ENCODE results near the gene RIGI. TPM values are rescaled to one million over a fixed set of nuclear protein-coding genes. Genes with fewer than 3 reads are reported as not detected.

Gene RIGI
- total RNA-seq, 1 experiment from 2014 or later = 3.9 TPM

DNA sequence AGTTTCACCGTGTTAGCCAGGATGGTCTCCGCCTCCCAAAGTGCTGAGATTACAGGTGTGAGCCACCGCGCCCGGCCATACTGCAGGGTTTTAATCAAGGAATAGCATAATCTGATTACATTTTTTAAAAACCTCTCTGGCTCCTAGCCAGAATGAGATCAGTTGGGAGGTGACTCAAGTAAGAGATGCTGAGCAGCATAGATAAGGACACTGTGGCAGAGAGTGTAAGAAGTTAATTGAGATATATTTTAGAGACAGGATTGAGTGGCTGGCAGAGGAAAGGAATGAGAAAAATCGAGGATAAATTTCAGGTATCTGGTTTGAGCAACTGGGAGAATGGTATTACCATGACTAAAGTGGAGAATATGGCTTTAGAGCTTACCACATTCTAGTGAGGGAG is 7.3 kb upstream of the RIGI start:
- POLR2A ChIA-PET (ENCODE audit: unreplicated experiment) = no interaction called here
- Histone ChIP-seq H3K4me3 (no peak overlapping the region), H3K4me1 (replicated peaks; ENCODE audit: insufficient read depth) (no peaks in the 10 kb centered on the region), H3F3A (ENCODE audit: insufficient read depth, low read depth) (no peaks in the 10 kb centered on the region), H3K9me2 (ENCODE audit: insufficient read depth) (no peaks in the 10 kb centered on the region), H3K36me3 (ENCODE audit: low read depth) (no peaks in the 10 kb centered on the region), H3K4me2 (no peak overlapping the region), H3K27ac (no peak overlapping the region), H3K9me3 (ENCODE audit: insufficient read depth, low read depth) (no peaks in the 10 kb centered on the region), H3K79me2 (ENCODE audit: low read depth) (no peaks in the 10 kb centered on the region), H4K20me1 (ENCODE audit: insufficient read depth) (no peaks in the 10 kb centered on the region), H3K27me3 (ENCODE audit: insufficient read depth, low read depth) (no peaks in the 10 kb centered on the region), H2AFZ (no peak overlapping the region)
- TF ChIP-seq EZH2 (IDR thresholded peaks at IDR 0.05; ENCODE audit: low read depth) (no peak), CTCF (conservative IDR thresholded peaks at IDR 0.05) (no peak)
- intact Hi-C loops (cut with micrococcal nuclease; ENCODE audit: unreplicated experiment) = no loop called here
- CTCF ChIA-PET = no interaction called here
- DNase-seq = no peak
- no TSS peak for BruUV-seq (replicated peaks)

- Histone ChIP-seq H4K20me1 (ENCODE audit: insufficient read depth) (no peaks in the 10 kb centered on the region), H3K9me3 (ENCODE audit: insufficient read depth, low read depth) (no peaks in the 10 kb centered on the region), H3F3A (ENCODE audit: insufficient read depth, low read depth) (peaks cover 22% of the 10 kb centered on the region; the same call in 1 of the 2 replicates), H3K4me2 (peak overlapping the region; percentile 72), H3K4me1 (replicated peaks; ENCODE audit: insufficient read depth) (peaks cover 11% of the 10 kb centered on the region), H3K4me3 (peak overlapping the region; percentile 69; the same call in 1 of the 2 replicates), H3K27ac (peak overlapping the region; percentile 25), H2AFZ (peak overlapping the region; percentile 78), H3K27me3 (ENCODE audit: insufficient read depth, low read depth) (no peaks in the 10 kb centered on the region), H3K36me3 (ENCODE audit: low read depth) (no peaks in the 10 kb centered on the region), H3K9me2 (ENCODE audit: insufficient read depth) (no peaks in the 10 kb centered on the region), H3K79me2 (ENCODE audit: low read depth) (no peaks in the 10 kb centered on the region)
- ChIA-PET CTCF (interaction anchor here (0.6 to 2.1 kb wide), 11 partner anchors 19 to 679 kb away, joined by 3 to 16 read pairs (median 3); no protein-coding TSS in a partner anchor), POLR2A (ENCODE audit: unreplicated experiment) (interaction anchor here (0.5 to 0.7 kb wide), 5 partner anchors 38 to 967 kb away, joined by 3 to 12 read pairs (median 5); no protein-coding TSS in a partner anchor)
- BruUV-seq (replicated peaks) = no TSS peak
- TF ChIP-seq CTCF (conservative IDR thresholded peaks at IDR 0.05) (peak; percentile 13; the same call in 1 of the 2 replicates), EZH2 (IDR thresholded peaks at IDR 0.05; ENCODE audit: low read depth) (no peak)
- intact Hi-C loops (cut with micrococcal nuclease; ENCODE audit: unreplicated experiment) = loop anchor here (1.0 to 2.0 kb wide), 4 partner anchors 47 to 147 kb away; partner anchors contain the start of genes ACO1 and NDUFB6
- no peak for DNase-seq
These were observed 682 bp upstream of the RIGI start for GRCh38 chr9:32526707-32527048.

DNA sequence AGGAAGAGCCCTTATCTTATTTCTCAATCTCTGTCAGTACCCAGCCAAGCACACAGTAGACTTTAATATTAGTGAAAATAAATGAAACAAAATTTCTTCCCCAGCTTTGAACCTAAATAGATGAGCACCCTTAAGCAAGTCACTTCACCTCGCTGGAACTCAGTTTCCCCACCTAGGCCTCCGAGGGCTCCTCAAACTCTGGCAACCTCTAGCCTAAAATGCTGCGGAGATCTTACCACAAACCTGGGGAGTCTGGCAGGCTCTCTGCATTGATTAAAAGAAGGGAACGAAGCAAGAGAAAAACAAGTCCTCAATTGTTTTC is 326 bp downstream of the RIGI start:
- no TSS peak for BruUV-seq (replicated peaks)

More for the DNA sequence above, 326 bp downstream of the RIGI start:
- TF ChIP-seq CTCF (conservative IDR thresholded peaks at IDR 0.05) (no peak), EZH2 (IDR thresholded peaks at IDR 0.05; ENCODE audit: low read depth) (no peak)
- H3F3A ChIP-seq (ENCODE audit: insufficient read depth, low read depth) = peaks cover 22% of the 10 kb centered on the region; the same call in 1 of the 2 replicates
- no peaks in the 10 kb centered on the region for H3K9me3 ChIP-seq (ENCODE audit: insufficient read depth, low read depth)
- no peaks in the 10 kb centered on the region for H4K20me1 ChIP-seq (ENCODE audit: insufficient read depth)
- no peaks in the 10 kb centered on the region for H3K27me3 ChIP-seq (ENCODE audit: insufficient read depth, low read depth)
- POLR2A ChIA-PET (ENCODE audit: unreplicated experiment) = interaction anchor here (0.5 to 0.7 kb wide), 2 partner anchors 26 to 87 kb away, joined by 4 to 5 read pairs; partner anchors contain the start of gene SMIM27
- H3K4me3 ChIP-seq = peak overlapping the region; percentile 69
- peaks cover 11% of the 10 kb centered on the region for H3K4me1 ChIP-seq (replicated peaks; ENCODE audit: insufficient read depth)
- CTCF ChIA-PET = interaction anchor here (0.7 to 2.1 kb wide), 3 partner anchors 95 to 146 kb away, joined by 3 to 16 read pairs (median 4); partner anchors contain the start of gene ACO1
- peak overlapping the region; percentile 89 for H2AFZ ChIP-seq
- H3K4me2 ChIP-seq = peak overlapping the region; percentile 81
- no peak for DNase-seq
- no peaks in the 10 kb centered on the region for H3K36me3 ChIP-seq (ENCODE audit: low read depth)
- H3K9me2 ChIP-seq (ENCODE audit: insufficient read depth) = no peaks in the 10 kb centered on the region
- no peaks in the 10 kb centered on the region for H3K79me2 ChIP-seq (ENCODE audit: low read depth)
- peak overlapping the region; percentile 68 for H3K27ac ChIP-seq
- intact Hi-C loops (cut with micrococcal nuclease; ENCODE audit: unreplicated experiment) = loop anchor here (1.0 to 2.0 kb wide), 4 partner anchors 48 to 146 kb away; partner anchors contain the start of genes ACO1 and NDUFB6
